GM21825 (cell line): Measurements from ENCODE around the gene TSPAN5.
"Not testable (repeated sequence)": the region's sequence is repeated elsewhere in the genome, so short reads cannot be mapped to it uniquely, and the experiment has no call there.

Experiments
- ATAC-seq: cut with Tn5 transposase; IDR thresholded peaks from one replicate; pipeline ENCODE4 v1.9.1; 2021; ENCODE audit warnings: mild to moderate bottlenecking, moderate library complexity; ENCODE audit not compliant: unreplicated experiment

The TSPAN5 gene

GRCh38 chr4:98504091-98504490 is 154.3 kb downstream of the TSPAN5 start:
- no peak for ATAC-seq

- ATAC-seq, result no peak
These were observed 154.7 kb downstream of the TSPAN5 start for GRCh38 chr4:98503676-98504075.

GRCh38 chr4:98502624-98503023 is 155.8 kb downstream of the TSPAN5 start:
- ATAC-seq, result no peak

- no peak for ATAC-seq
These were observed 156.4 kb downstream of the TSPAN5 start for GRCh38 chr4:98502031-98502430.

- ATAC-seq, result no peak
These were observed 157.0 kb downstream of the TSPAN5 start for GRCh38 chr4:98501383-98501782.

- no peak for ATAC-seq
These were observed 159.6 kb downstream of the TSPAN5 start for GRCh38 chr4:98498774-98499173.

- ATAC-seq, result no peak
These were observed 162.1 kb downstream of the TSPAN5 start for GRCh38 chr4:98496152-98496845.

- ATAC-seq, result no peak
These were observed 165.1 kb downstream of the TSPAN5 start for GRCh38 chr4:98493296-98493695.

GRCh38 chr4:98491899-98492559 is 166.4 kb downstream of the TSPAN5 start:
- no peak for ATAC-seq

GRCh38 chr4:98490251-98490650 is 168.2 kb downstream of the TSPAN5 start:
- no peak for ATAC-seq

GRCh38 chr4:98485816-98486345 is 172.5 kb downstream of the TSPAN5 start:
- ATAC-seq, result no peak

- no peak for ATAC-seq
These were observed 174.4 kb downstream of the TSPAN5 start for GRCh38 chr4:98484031-98484430.

GRCh38 chr4:98482847-98483806 is 175.3 kb downstream of the TSPAN5 start:
- ATAC-seq, result peak; percentile 92

- peak; percentile 8 for ATAC-seq
These were observed 175.9 kb downstream of the TSPAN5 start for GRCh38 chr4:98482503-98482846.

- ATAC-seq, result no peak
These were observed 177.2 kb downstream of the TSPAN5 start for GRCh38 chr4:98481167-98481566.

GRCh38 chr4:98480535-98480934 is 177.9 kb downstream of the TSPAN5 start:
- ATAC-seq, result no peak

GRCh38 chr4:98479590-98479989 is 178.8 kb downstream of the TSPAN5 start:
- ATAC-seq, result not testable (repeated sequence)

- no peak for ATAC-seq
These were observed 181.5 kb downstream of the TSPAN5 start for GRCh38 chr4:98476891-98477290.

GRCh38 chr4:98474408-98474844 is 184.0 kb downstream of the TSPAN5 start:
- ATAC-seq, result no peak

- no peak for ATAC-seq
These were observed 185.4 kb downstream of the TSPAN5 start for GRCh38 chr4:98473046-98473445.

GRCh38 chr4:98470831-98471230 is 187.6 kb downstream of the TSPAN5 start:
- no peak for ATAC-seq
